ENCODE results near the gene FARS2.

Gene FARS2

DNA sequence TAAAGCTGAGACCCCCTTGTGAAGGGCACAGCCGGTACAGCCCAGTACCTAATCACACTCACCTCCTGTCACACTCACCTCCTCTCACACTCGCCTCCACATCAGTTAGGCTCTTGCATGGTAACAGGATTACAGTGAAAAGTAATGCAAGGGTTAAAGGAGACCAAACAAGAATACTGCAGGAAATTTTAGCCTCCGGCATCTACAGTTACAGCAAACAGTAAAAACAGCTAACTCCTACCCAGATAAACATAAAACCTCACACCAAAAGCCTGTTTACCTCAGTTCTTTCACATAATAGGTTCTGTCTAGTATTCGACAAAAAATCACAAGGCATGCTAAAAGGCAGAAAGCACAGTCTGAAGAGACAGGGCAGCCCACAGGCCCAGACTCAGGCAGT lies 55.6 kb downstream of the FARS2 start:
- FAIRE-seq (no peak), DNase-seq (ENCODE audit: insufficient read length, low spot score) (no peak)

- no peak for DNase-seq (ENCODE audit: insufficient read length, low spot score)
Measured at GRCh38 chr6:5318617-5319272, 57.4 kb downstream of the FARS2 start.

GRCh38 chr6:5323979-5324378 lies 62.7 kb downstream of the FARS2 start:
- FAIRE-seq (no peak), DNase-seq (ENCODE audit: insufficient read length, low spot score) (no peak)

More at GRCh38 chr6:5318617-5319272, 57.4 kb downstream of the FARS2 start:
- FAIRE-seq: no peak

GRCh38 chr6:5325173-5325572 lies 63.9 kb downstream of the FARS2 start:
- FAIRE-seq: no peak

GRCh38 chr6:5326022-5326641 lies 64.8 kb downstream of the FARS2 start:
- FAIRE-seq (peak; percentile 4), DNase-seq (ENCODE audit: insufficient read length, low spot score) (no peak)

More at GRCh38 chr6:5325173-5325572, 63.9 kb downstream of the FARS2 start:
- DNase-seq (ENCODE audit: insufficient read length, low spot score): no peak

- FAIRE-seq (no peak), DNase-seq (ENCODE audit: insufficient read length, low spot score) (no peak)
Measured at GRCh38 chr6:5328800-5329199, 67.5 kb downstream of the FARS2 start.

GRCh38 chr6:5331845-5332442 lies 70.6 kb downstream of the FARS2 start:
- DNase-seq (ENCODE audit: insufficient read length, low spot score) (no peak), FAIRE-seq (no peak)

GRCh38 chr6:5333658-5334057 lies 72.3 kb downstream of the FARS2 start:
- DNase-seq (ENCODE audit: insufficient read length, low spot score) (no peak), FAIRE-seq (no peak)

DNA sequence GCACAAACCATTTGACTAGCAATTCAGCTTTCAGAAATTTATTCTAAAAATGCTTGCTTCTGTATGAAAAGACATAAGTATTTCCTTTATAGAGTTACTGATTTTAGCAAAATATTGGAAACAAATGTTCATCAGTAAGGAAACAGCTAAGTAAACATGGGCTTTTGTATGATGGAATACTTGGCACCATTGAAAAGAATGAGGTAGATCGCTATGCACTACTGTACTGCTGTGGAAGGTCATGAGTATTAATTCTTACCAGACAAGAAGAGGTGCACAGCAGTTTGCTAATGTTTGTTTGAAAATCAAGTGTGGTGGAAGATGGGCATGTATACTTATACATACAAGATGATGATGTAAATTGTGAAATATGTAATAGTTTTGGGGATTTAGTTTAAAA lies 73.0 kb downstream of the FARS2 start:
- DNase-seq (ENCODE audit: insufficient read length, low spot score): no peak
- no peak for FAIRE-seq

- DNase-seq (ENCODE audit: insufficient read length, low spot score) (no peak), FAIRE-seq (no peak)
Measured at GRCh38 chr6:5335020-5335419, 73.7 kb downstream of the FARS2 start.

GRCh38 chr6:5337573-5337972 lies 76.3 kb downstream of the FARS2 start:
- DNase-seq (ENCODE audit: insufficient read length, low spot score): no peak
- FAIRE-seq: no peak

DNA sequence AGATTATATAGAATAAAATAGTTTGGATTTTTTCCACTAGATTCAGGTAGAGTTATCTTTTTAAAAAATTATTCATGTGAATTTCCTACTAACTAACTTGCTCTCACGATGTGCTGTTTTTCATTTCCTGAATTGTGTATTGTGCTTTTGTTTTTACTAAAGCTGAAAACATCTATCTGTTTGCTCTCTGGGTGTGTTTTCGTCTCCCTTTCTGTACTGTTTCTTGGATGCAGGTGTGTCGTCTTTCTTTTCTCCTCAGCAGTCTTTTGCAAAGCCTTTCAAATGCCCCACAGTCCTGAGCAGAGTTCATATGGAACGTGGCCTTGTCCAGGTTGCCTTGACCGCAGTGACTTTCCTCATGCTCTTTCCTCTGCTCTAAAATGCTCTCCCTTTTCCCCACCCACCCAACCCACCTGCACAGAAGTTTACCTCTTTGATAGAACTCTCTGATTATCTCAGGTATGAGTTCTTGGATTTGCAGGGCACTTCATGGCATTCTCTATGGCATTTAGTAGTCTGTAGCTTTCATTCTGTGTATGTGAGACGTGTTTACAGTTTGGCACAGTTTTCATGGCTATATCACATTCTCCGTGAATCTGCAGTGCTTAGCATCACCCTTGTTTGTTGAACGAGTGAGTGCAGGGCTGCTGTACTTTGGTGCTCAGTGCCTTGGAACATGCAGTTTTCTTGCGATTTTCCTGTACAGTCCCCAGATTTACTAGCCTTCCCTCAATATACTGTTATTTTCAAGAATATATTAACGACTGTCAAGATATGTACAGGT lies 77.1 kb downstream of the FARS2 start:
- no peak for FAIRE-seq
- no peak for DNase-seq (ENCODE audit: insufficient read length, low spot score)

- DNase-seq (ENCODE audit: insufficient read length, low spot score) (no peak), FAIRE-seq (no peak)
Measured at GRCh38 chr6:5339786-5340185, 78.5 kb downstream of the FARS2 start.

DNA sequence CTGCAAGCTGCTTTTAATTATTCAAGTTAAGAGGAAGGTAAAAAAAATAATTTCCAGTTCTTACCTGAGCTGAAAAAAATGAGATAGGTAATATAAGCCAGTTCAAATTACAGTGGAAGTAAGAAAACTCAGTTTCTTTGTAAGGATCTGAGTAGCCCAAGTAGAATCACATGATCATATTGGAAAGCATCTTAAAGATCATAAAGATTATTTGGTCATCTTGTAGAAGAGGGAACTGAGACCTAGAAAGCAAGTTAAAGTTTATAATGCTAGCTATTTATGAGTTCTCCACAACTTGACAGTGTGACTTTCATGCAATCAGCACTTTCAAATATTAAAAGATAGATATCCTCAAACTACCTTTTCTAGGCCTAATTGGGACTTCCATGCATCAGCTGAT lies 80.5 kb downstream of the FARS2 start:
- DNase-seq (ENCODE audit: insufficient read length, low spot score) (no peak), FAIRE-seq (no peak)

DNA sequence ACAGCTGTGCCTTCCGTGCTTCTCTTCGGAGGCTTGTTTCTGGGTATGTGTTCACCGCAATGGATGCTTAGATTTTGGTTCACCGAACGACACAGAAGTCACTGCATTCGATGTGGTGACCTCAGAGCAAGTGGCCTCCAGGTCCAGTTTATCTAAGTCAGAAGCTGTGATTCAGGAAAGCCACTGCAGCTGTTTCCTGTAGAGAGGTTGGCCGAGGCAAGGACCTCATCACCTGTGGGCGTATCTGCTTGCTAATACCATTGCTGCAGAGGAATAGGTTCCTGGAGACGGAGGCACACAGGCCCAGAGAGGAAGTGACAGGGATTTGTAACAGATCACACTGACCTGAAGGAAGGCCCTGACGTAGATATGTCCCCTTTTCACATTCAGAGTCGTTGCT lies 82.7 kb downstream of the FARS2 start:
- FAIRE-seq (no peak), DNase-seq (ENCODE audit: insufficient read length, low spot score) (no peak)

DNA sequence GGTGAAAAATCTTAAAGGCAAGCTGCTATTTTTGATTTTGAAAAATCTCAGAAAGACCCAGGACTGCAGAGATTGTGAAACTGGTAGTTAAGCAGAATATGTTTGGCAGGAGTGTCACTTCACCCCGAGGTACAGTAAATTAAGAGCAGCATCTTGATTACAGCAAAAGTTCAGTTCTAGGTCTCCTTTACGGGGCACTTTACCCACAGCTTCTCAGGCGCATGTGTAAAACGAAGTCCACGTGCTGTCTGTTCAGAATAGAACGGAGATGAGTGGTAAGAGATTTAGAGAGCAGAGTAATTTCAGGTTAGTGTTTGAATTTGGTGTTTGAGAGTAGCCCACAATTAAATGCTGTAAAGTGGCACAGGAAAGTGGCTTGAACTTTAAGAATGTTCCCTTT lies 84.0 kb downstream of the FARS2 start:
- DNase-seq (ENCODE audit: insufficient read length, low spot score) (no peak), FAIRE-seq (no peak)

GRCh38 chr6:5351552-5352210 lies 90.4 kb downstream of the FARS2 start:
- DNase-seq (ENCODE audit: insufficient read length, low spot score): no peak
- FAIRE-seq: no peak

DNA sequence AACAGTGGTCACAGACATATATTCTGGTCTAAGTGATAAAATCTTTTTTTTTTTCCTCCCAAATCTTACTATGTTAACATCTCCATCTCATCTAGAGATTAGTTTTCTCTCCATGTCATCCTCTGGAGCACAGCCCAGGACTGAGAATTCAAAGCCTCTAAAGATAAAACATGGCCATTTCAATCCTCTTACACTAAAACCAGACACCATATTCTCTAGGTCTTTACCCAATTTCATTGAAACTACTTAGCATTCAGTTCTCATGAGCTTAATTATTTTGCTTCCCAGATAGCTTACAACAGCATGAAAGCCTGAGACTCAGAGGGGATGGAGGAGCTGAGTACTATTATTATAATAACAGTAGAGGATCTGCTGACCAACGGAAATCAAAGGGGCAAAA lies 92.7 kb downstream of the FARS2 start:
- no peak for DNase-seq (ENCODE audit: insufficient read length, low spot score)
- no peak for FAIRE-seq

DNA sequence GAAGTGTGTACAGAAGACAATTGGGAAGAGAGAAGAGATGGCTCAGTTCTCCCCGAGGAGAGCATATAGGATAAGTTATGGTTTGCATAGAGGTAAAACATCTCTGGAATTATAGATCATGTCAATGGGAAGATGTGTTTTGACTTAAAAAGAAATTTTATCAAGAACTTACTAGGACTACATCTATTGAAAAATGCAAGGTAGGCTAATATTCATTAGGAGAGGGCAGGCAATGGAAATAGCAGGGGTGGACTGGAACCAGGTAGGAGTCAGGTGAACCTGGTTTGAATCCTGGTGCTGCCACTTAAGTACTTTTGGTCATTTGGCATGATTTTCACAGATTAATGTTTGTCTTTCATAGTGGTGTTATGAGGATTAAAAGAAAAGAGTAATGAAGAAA lies 96.2 kb downstream of the FARS2 start:
- no peak for DNase-seq (ENCODE audit: insufficient read length, low spot score)
- FAIRE-seq: no peak

DNA sequence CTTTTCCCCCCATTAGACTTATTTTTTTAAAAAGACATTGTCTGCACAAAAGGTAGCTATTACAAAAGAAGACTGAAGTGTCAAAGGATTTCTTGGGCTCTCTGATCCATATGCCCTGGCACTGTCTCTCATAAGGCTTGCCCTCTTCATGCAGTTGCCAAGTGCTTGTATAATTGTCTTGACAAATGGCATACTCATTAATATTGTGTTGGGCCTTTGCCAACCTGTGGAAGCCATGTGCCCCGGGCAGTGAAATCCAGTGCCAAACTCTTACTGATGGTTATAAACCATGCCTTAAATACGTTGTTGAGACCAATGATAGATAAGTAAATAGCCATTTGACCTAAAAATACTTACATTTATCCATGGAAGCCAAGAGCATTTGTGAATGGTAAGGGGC lies 98.1 kb downstream of the FARS2 start:
- DNase-seq (ENCODE audit: insufficient read length, low spot score) (no peak), FAIRE-seq (no peak)

- FAIRE-seq: no peak
- DNase-seq (ENCODE audit: insufficient read length, low spot score): no peak
Measured at GRCh38 chr6:5361396-5361795, 100.1 kb downstream of the FARS2 start.
